Neuronal stem cell (in vitro differentiated cells): ENCODE data around the gene PDIA2.

Experiments
- DNase-seq: peaks from one replicate; pipeline ENCODE4 v3.0.0-alpha.2; 2013; ENCODE audit warnings: low spot score
- H2AFZ ChIP-seq: one replicate; pipeline ENCODE4 v1.6.1; 2013; ENCODE audit warnings: mild to moderate bottlenecking, low read length, inconsistent platforms
- H2AK5ac ChIP-seq: 2 replicates; pipeline ENCODE4 v1.6.1; 2013; ENCODE audit warnings: low read depth, mild to moderate bottlenecking, inconsistent platforms, low read length, moderate library complexity, mixed read lengths
- H2BK120ac ChIP-seq: 2 replicates; pipeline ENCODE4 v1.6.1; 2013; ENCODE audit warnings: low read depth, mild to moderate bottlenecking, inconsistent platforms, low read length, moderate library complexity, mixed read lengths
- H2BK12ac ChIP-seq: one replicate; pipeline ENCODE4 v1.6.1; 2013; ENCODE audit warnings: low read length, inconsistent platforms
- H2BK15ac ChIP-seq: 2 replicates; pipeline ENCODE4 v1.6.1; 2013; ENCODE audit warnings: mild to moderate bottlenecking, low read length, inconsistent platforms, mixed read lengths
- H2BK5ac ChIP-seq: one replicate; pipeline ENCODE4 v1.6.1; 2013; ENCODE audit warnings: inconsistent platforms, mild to moderate bottlenecking, low read length, moderate library complexity
- H3K14ac ChIP-seq: one replicate; pipeline ENCODE4 v1.6.1; 2013; ENCODE audit warnings: low read length, inconsistent platforms
- H3K18ac ChIP-seq: 2 replicates; pipeline ENCODE4 v1.6.1; 2013; ENCODE audit warnings: low read length, inconsistent platforms
- H3K23ac ChIP-seq: 2 replicates; pipeline ENCODE4 v1.6.1; 2013; ENCODE audit warnings: low read depth, mild to moderate bottlenecking, mixed read lengths, low read length, inconsistent platforms; ENCODE audit not compliant: poor library complexity
- H3K27ac ChIP-seq: replicated peaks from 3 replicates; pipeline ENCODE4 v1.5.1; 2013; ENCODE audit warnings: low read length, inconsistent platforms
- H3K27me3 ChIP-seq, 3 experiments: 2 replicates each; pipeline ENCODE4 v1.6.1; 2013; ENCODE audit warnings: low read length in 3 of 3, mild to moderate bottlenecking in 2 of 3, inconsistent platforms in 1 of 3, low read depth in 1 of 3, mixed read lengths in 1 of 3, moderate library complexity in 1 of 3; ENCODE audit not compliant: control insufficient read depth in 3 of 3, insufficient read depth in 3 of 3
- H3K36me3 ChIP-seq, 2 donors: replicated peaks in 1 of 2; 2 replicates each; pipeline ENCODE4 v1.6.1; 2013; ENCODE audit warnings: low read length in 2 of 2; ENCODE audit not compliant: control insufficient read depth in 2 of 2, insufficient read depth in 2 of 2
- H3K4ac ChIP-seq: 2 replicates; pipeline ENCODE4 v1.6.1; 2013; ENCODE audit warnings: inconsistent platforms, mild to moderate bottlenecking, low read length, moderate library complexity
- H3K4me1 ChIP-seq, 2 donors: 1 replicate in 1 of 2; 2 replicates in 1 of 2; pipeline ENCODE4 v1.6.1; 2013; ENCODE audit warnings: low read length in 2 of 2, low read depth in 1 of 2; ENCODE audit not compliant: control insufficient read depth in 2 of 2, insufficient read depth in 1 of 2
- H3K4me2 ChIP-seq: one replicate; pipeline ENCODE4 v1.6.1; 2013; ENCODE audit warnings: mild to moderate bottlenecking, low read length, inconsistent platforms; ENCODE audit not compliant: insufficient read depth, poor library complexity, severe bottlenecking
- H3K4me3 ChIP-seq, 2 donors: 2 replicates each; pipeline ENCODE4 v1.5.1; 2013; ENCODE audit warnings: low read length in 2 of 2, mild to moderate bottlenecking in 2 of 2, inconsistent platforms in 1 of 2, moderate library complexity in 1 of 2
- H3K79me1 ChIP-seq: one replicate; pipeline ENCODE4 v1.6.1; 2013; ENCODE audit warnings: low read depth, mild to moderate bottlenecking, inconsistent platforms, low read length, moderate library complexity
- H3K9ac ChIP-seq: one replicate; pipeline ENCODE4 v1.6.1; 2013; ENCODE audit warnings: mild to moderate bottlenecking, low read depth, low read length, inconsistent platforms; ENCODE audit not compliant: poor library complexity
- H3K9me3 ChIP-seq, 2 donors: replicated peaks in 1 of 2; 2 replicates each; pipeline versions ENCODE3 to v1.6.1; 2013; ENCODE audit warnings: low read length in 2 of 2, mild to moderate bottlenecking in 2 of 2, inconsistent platforms in 1 of 2, low read depth in 1 of 2, mixed read lengths in 1 of 2, moderate library complexity in 1 of 2; ENCODE audit not compliant: control insufficient read depth in 2 of 2, insufficient read depth in 1 of 2
- H4K8ac ChIP-seq: one replicate; pipeline ENCODE4 v1.6.1; 2013; ENCODE audit warnings: low read depth, mild to moderate bottlenecking, inconsistent platforms, low read length, moderate library complexity
- H4K91ac ChIP-seq: one replicate; pipeline ENCODE4 v1.6.1; 2013; ENCODE audit warnings: low read length, low read depth, mild to moderate bottlenecking, inconsistent platforms; ENCODE audit not compliant: poor library complexity
- WGBS, 2 donors: extraction: QIAGEN DNeasy Blood & Tissue Kit; methylation state at CpG; one replicate each; pipeline ENCODE4 v1.1.7; 2013; ENCODE audit warnings: missing lambda C conversion rate in 2 of 2, mixed read lengths in 1 of 2; ENCODE audit not compliant: insufficient read length in 2 of 2, insufficient replicate concordance in 1 of 2; ENCODE audit errors: extremely low coverage in 2 of 2; 5-methylcytosine and 5-hydroxymethylcytosine counted together

PDIA2 gene

GRCh38 chr16:272633-273546 lies 10.1 kb upstream of the PDIA2 start:
- Histone ChIP-seq H3K18ac (peak overlapping the region; percentile 76), H3K9me3 (no peaks in the 10 kb centered on the region), H3K4me1 (peaks cover 6 to 7% of the 10 kb centered on the region in 2 donors), H3K79me1 (peaks cover 2% of the 10 kb centered on the region), H3K23ac (peak overlapping the region; percentile 73), H3K9ac (no peak overlapping the region), H2BK12ac (peak overlapping the region; percentile 84), H3K27me3 (peaks cover 3 to 41% (median 24%) of the 10 kb centered on the region in 3 experiments), H2BK15ac (peak overlapping the region; percentile 67), H2BK5ac (no peak overlapping the region), H3K4me3 (no peak overlapping the region), H2AFZ (no peak overlapping the region), H3K36me3 (no peaks in the 10 kb centered on the region), H3K4me2 (no peak overlapping the region), H3K14ac (no peak overlapping the region), H4K8ac (no peak overlapping the region), H4K91ac (no peak overlapping the region), H2AK5ac (peak overlapping the region; percentile 99), H2BK120ac (no peak overlapping the region), H3K27ac (no peak overlapping the region), H3K4ac (peak overlapping the region; percentile 37)
- WGBS, 2 donors: no CpG with 5 or more reads among the region's 36 CpGs
- DNase-seq: no peak

DNA sequence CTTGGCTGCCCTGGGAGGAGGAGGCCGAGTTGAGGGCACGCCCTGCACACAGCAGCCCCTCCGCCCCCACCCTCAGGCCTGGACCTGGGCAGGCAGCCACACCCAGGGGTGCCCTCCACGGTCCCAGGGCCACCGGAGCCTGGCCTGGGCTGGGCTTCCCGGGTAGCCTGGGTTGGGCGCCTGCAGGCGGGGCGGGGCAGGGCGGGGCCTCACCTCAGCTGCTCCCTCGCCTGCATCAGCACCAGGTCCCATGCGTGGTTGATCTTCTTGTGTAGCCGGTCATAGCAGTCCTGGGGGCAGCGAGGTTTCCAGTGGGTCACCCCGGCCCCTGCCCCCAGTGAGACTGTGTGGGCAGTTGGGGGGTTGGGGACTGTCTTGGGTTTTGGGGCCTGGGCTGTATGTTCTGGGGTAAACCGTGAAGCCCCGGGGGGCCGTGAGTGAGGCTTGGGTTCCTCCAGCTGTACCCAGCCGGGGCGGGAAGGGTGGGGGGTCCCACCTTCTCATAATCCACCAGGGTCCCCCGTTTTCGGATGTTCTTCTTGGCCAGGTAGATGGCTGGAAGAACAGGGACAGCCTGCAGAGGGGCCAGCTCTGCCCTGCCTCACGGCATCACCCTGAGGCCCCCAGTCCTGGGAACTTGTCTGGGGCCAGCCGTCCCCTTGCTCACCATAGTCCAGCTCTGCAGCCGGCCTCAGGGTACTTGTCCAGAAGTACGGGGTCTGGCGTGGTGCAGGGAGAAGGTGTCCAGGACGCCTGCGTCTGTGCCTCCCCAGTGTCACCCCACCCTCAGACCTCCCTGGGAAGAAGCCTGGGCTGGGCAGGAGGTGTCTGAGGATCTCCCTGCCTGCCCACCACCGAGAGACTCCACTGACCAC lies 9.2 kb upstream of the PDIA2 start:
- WGBS, 2 donors: no CpG with 5 or more reads among the region's 30 CpGs
- H2BK15ac ChIP-seq: peak overlapping the region; percentile 67
- H4K8ac ChIP-seq: no peak overlapping the region
- H3K4me2 ChIP-seq: no peak overlapping the region
- no peak overlapping the region for H2AFZ ChIP-seq
- H3K4me1 ChIP-seq: peaks cover 5 to 6% of the 10 kb centered on the region in 2 donors
- peak overlapping the region; percentile 73 for H3K23ac ChIP-seq
- H3K4ac ChIP-seq: no peak overlapping the region
- H3K18ac ChIP-seq: no peak overlapping the region
- peaks cover 3 to 47% (median 30%) of the 10 kb centered on the region in 3 experiments for H3K27me3 ChIP-seq
- H2BK12ac ChIP-seq: no peak overlapping the region
- H2BK120ac ChIP-seq: no peak overlapping the region
- no peak overlapping the region for H3K4me3 ChIP-seq
- no peak overlapping the region for H3K9ac ChIP-seq
- DNase-seq: no peak
- H4K91ac ChIP-seq: no peak overlapping the region
- H2BK5ac ChIP-seq: no peak overlapping the region
- H3K14ac ChIP-seq: no peak overlapping the region
- H3K27ac ChIP-seq: no peak overlapping the region
- H3K9me3 ChIP-seq: no peaks in the 10 kb centered on the region
- H3K79me1 ChIP-seq: no peaks in the 10 kb centered on the region
- H2AK5ac ChIP-seq: peak overlapping the region; percentile 99
- no peaks in the 10 kb centered on the region for H3K36me3 ChIP-seq

GRCh38 chr16:275041-275641 lies 7.8 kb upstream of the PDIA2 start:
- no peak overlapping the region for H2BK120ac ChIP-seq
- no peaks in the 10 kb centered on the region for H3K36me3 ChIP-seq
- peaks cover 5 to 61% (median 43%) of the 10 kb centered on the region in 3 experiments for H3K27me3 ChIP-seq
- H2BK15ac ChIP-seq: no peak overlapping the region
- H3K9me3 ChIP-seq: no peaks in the 10 kb centered on the region
- no CpG with 5 or more reads among the region's 58 CpGs for WGBS, 2 donors
- peak overlapping the region; percentile 35 to 82 for H3K4me3 ChIP-seq
- DNase-seq: no peak
- peaks cover 5 to 6% of the 10 kb centered on the region in 2 donors for H3K4me1 ChIP-seq
- peak overlapping the region; percentile 84 for H2AK5ac ChIP-seq
- no peak overlapping the region for H3K14ac ChIP-seq
- H3K4ac ChIP-seq: no peak overlapping the region
- H2BK5ac ChIP-seq: peak overlapping the region; percentile 75
- peak overlapping the region; percentile 89 for H2AFZ ChIP-seq
- no peak overlapping the region for H4K91ac ChIP-seq
- H3K18ac ChIP-seq: peak overlapping the region; percentile 38
- H3K4me2 ChIP-seq: peak overlapping the region; percentile 94
- no peaks in the 10 kb centered on the region for H3K79me1 ChIP-seq
- H3K27ac ChIP-seq: no peak overlapping the region
- peak overlapping the region; percentile 90 for H3K9ac ChIP-seq
- no peak overlapping the region for H4K8ac ChIP-seq
- H3K23ac ChIP-seq: peak overlapping the region; percentile 34
- H2BK12ac ChIP-seq: no peak overlapping the region
